Gastrocnemius medialis (tissue), 4 donors: ENCODE data around the gene RABGAP1L.

Source experiments
- CTCF ChIP-seq, 5 experiments: fragments of 450-650 bp in 3 of 5; fragments of 200-600 bp in 2 of 5; sonication (generic) in 2 of 5; IDR thresholded peaks in 4 of 5; conservative IDR thresholded peaks in 1 of 5; 1 replicate in 4 of 5; 2 replicates in 1 of 5; pipeline ENCODE4 v1.5.1; 2016 to 2019; ENCODE audit warnings: antibody characterized with exemption in 5 of 5, mild to moderate bottlenecking in 3 of 5, moderate library complexity in 3 of 5
- POLR2A ChIP-seq, 2 donors: fragments of 450-650 bp; IDR thresholded peaks; one replicate each; pipeline ENCODE4 v1.6.1; 2017; ENCODE audit warnings: antibody characterized with exemption in 2 of 2, mild to moderate bottlenecking in 2 of 2, moderate library complexity in 2 of 2

- TF ChIP-seq POLR2A (IDR thresholded peaks at IDR 0.05) (no peak), CTCF (IDR thresholded peaks at IDR 0.05 in 4 of 5, conservative IDR thresholded peaks at IDR 0.05 in 1 of 5) (no peak)
Observed at GRCh38 chr1:174580801-174581200, 421.5 kb downstream of the RABGAP1L start.
